ENCODE measurements around the gene EYA2. TPM values are rescaled to one million over a fixed set of nuclear protein-coding genes. Genes with fewer than 3 reads are reported as not detected.

The EYA2 gene
- total and polyA plus RNA-seq, 12 donors, result 0.54 to 2.2 (median 1.4) TPM

DNA sequence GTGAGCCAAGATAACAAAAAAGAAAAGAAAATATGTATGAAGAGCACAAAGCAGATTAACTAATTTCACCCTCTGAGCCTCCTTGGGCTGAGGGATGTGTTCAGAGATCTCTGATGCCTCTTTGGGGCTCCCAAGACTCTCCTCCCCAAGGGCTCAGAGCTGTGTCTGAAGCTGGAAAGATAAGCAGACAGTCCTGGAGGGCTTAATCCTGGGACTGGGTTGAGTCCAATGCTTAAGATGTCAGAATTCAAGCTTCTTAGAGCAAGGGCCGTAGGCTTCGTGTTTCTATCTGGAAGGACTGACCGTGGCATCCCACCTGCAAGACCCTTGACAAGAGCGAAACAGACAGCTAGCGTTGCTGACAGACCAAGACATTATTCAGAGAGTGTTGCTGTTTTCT lies 232.9 kb downstream of the EYA2 start:
- intact Hi-C loops (cut with DNase I), result no loop called here
- Histone ChIP-seq H3K36me3 (replicated peaks in 1 of 2) (no peaks in the 10 kb centered on the region), H3K4me1 (replicated peaks in 1 of 2) (no peaks in the 10 kb centered on the region), H3K27ac (no peak overlapping the region), H3K4me3 (no peak overlapping the region), H3K27me3 (no peaks in the 10 kb centered on the region), H3K9me3 (replicated peaks in 1 of 3) (no peaks in the 10 kb centered on the region)
- TF ChIP-seq POLR2A (IDR thresholded peaks at IDR 0.05), result no peak
- TF ChIP-seq, protein P1, sequence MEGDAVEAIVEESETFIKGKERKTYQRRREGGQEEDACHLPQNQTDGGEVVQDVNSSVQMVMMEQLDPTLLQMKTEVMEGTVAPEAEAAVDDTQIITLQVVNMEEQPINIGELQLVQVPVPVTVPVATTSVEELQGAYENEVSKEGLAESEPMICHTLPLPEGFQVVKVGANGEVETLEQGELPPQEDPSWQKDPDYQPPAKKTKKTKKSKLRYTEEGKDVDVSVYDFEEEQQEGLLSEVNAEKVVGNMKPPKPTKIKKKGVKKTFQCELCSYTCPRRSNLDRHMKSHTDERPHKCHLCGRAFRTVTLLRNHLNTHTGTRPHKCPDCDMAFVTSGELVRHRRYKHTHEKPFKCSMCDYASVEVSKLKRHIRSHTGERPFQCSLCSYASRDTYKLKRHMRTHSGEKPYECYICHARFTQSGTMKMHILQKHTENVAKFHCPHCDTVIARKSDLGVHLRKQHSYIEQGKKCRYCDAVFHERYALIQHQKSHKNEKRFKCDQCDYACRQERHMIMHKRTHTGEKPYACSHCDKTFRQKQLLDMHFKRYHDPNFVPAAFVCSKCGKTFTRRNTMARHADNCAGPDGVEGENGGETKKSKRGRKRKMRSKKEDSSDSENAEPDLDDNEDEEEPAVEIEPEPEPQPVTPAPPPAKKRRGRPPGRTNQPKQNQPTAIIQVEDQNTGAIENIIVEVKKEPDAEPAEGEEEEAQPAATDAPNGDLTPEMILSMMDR (IDR thresholded peaks at IDR 0.05), result no peak
- 87 to 92% (median 87%) methylated on average over 4 to 5 of the region's 5 CpGs for WGBS, 4 donors
- no peak for DNase-seq

DNA sequence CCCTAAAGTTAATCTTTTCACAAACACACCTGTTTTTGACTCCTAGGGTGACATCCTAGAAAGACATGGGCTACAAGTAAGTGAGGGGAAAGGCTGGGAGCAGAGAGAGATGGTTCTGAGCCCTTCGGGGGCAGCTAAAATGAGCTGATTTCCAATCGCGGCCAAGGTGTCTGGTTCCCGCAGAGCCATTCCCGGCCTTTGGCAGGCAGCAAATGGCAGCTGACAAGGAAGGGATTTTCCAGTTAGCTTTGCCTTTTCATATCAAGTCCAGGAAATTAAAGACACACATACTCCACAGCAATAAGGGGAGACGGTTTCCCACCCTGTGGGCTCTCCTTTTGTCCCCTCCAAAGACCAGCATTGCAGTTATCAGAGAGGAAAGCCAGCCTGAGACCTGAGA lies 233.4 kb downstream of the EYA2 start:
- Histone ChIP-seq H3K36me3 (replicated peaks in 1 of 2) (no peaks in the 10 kb centered on the region), H3K4me1 (replicated peaks in 1 of 2) (no peaks in the 10 kb centered on the region), H3K27me3 (no peaks in the 10 kb centered on the region), H3K9me3 (replicated peaks in 1 of 3) (no peaks in the 10 kb centered on the region), H3K4me3 (no peak overlapping the region), H3K27ac (no peak overlapping the region)
- intact Hi-C loops (cut with DNase I), result no loop called here
- WGBS, 4 donors, result 62 to 80% (median 68%) methylated on average over 6 of the region's 6 CpGs
- DNase-seq, result no peak
- TF ChIP-seq, protein P1 (IDR thresholded peaks at IDR 0.05), result no peak
- no peak for TF ChIP-seq POLR2A (IDR thresholded peaks at IDR 0.05)

DNA sequence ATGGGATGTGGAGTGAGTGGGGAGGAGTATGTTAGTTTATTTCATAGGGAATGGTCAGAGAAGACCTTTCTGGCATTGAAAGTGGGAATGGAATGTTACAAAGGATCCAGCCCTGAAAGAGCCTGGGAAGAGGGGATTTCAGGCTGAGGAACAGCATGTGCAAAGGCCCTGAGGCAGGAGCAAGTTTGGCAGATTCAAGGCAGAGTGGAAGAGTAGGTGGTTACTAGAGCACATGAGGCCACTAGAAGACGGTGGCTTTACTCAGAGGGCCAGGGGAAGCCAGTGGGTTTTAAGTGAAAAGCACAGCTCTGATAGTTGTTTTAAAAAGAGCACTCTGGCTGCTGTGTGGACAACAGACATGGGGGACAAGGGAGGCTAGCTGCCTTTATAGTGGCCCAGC lies 234.7 kb downstream of the EYA2 start:
- no peak overlapping the region for H3K27ac ChIP-seq
- intact Hi-C loops (cut with DNase I), result no loop called here
- no peak overlapping the region for H3K4me3 ChIP-seq
- no peaks in the 10 kb centered on the region for H3K9me3 ChIP-seq (replicated peaks in 1 of 3)
- no peaks in the 10 kb centered on the region for H3K27me3 ChIP-seq
- TF ChIP-seq, protein P1 (IDR thresholded peaks at IDR 0.05), result no peak
- no peak for TF ChIP-seq POLR2A (IDR thresholded peaks at IDR 0.05)
- no peaks in the 10 kb centered on the region for H3K36me3 ChIP-seq (replicated peaks in 1 of 2)
- H3K4me1 ChIP-seq (replicated peaks in 1 of 2), result no peaks in the 10 kb centered on the region
- no peak for DNase-seq
- 84 to 94% (median 93%) methylated on average over 1 of the region's 1 CpG for whole genome bisulfite sequencing, 4 donors

DNA sequence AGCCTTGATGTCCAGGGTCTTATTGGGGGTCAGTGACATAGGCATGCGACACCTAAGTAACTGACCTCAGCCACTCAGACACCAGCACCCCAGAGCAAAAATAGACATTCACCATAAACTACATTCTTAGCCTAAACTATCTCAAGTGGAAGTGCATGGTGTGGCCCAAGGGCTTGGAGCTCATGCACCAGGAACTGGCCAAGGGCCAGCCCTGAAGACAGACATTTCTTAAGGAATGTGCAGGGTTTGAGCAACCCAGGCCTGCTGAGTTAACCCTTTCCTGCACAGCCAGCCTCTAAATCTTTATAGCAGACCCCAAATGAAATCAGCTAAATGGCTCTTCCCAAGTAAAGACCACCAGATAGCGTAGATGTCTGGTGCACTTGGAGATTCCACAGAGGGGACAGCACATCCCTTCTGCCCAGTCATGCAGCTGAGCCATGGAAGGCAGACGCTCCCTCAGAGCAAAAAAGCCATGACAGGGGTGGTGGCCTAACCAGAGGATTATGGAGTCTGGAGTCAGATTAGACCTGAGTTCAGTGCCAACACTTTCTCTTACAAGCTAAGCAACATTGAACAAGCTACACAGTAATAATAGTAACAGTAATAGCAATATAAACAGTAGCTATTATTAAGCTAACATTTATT lies 239.3 kb downstream of the EYA2 start:
- TF ChIP-seq POLR2A (IDR thresholded peaks at IDR 0.05), result no peak
- TF ChIP-seq, protein P1 (IDR thresholded peaks at IDR 0.05), result no peak
- peak in 4 of 7 donors; percentile 24 to 48 (median 30) for DNase-seq
- H3K36me3 ChIP-seq (replicated peaks in 1 of 2), result no peaks in the 10 kb centered on the region
- H3K4me1 ChIP-seq (replicated peaks in 1 of 2), result no peaks in the 10 kb centered on the region
- no peaks in the 10 kb centered on the region for H3K27me3 ChIP-seq
- H3K4me3 ChIP-seq, result no peak overlapping the region
- H3K27ac ChIP-seq, result no peak overlapping the region
- WGBS, 4 donors, result 81 to 90% (median 84%) methylated on average over 2 to 3 of the region's 3 CpGs
- H3K9me3 ChIP-seq (replicated peaks in 1 of 3), result no peaks in the 10 kb centered on the region
- intact Hi-C loops (cut with DNase I), result no loop called here

All from adrenal gland (tissue), 12 donors.